Fibroblast of skin of back (primary cell): ENCODE measurements around the gene ZNF215.
A peak's percentile ranks its signal among the peaks of the same experiment; 100 is the strongest.
"Not testable (repeated sequence)": the region's sequence is repeated elsewhere in the genome, so short reads cannot be mapped to it uniquely, and the experiment has no call there.

Source experiments
- DNase-seq: peaks from one replicate; pipeline ENCODE4 v3.0.0-alpha.2; 2013

The ZNF215 gene

DNA sequence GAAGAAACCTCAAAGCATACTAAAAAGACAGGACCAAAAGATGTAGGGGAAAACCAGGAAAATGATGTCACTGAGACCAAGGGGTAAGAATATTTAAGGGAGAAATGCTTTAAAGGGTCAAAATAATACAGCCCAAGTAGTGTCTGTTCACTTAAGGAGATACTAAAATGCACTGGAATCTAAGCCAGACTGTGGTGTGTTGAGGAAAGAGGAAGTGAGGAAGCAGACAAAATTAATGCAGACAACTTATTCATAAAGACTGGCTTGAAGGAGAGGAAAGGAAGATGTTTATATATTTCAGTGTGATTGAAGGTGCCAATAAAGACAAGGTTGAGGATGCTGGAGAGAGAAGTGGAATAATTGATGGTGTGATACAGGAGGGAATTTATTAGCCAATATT lies 15.7 kb downstream of the ZNF215 start:
- no peak for DNase-seq

DNA sequence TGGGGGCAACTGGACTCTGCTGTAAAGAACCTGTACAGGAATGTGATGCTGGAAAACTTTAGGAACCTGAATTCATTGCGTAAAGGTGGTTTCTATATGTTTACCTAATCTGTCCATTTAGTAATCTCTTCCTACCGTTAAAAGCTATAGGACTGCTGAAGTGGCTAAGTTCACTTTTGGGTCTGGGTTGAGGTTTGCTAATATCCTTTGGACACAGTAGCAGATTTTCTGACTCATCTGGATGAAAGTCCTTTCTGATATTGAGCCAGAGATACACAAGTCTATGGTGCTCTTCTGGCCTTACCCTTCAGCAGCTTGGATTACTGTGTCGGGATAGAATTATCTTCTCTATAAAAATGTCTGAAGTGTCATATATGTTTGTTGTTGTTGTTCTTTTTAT lies 16.9 kb downstream of the ZNF215 start:
- DNase-seq = no peak

GRCh38 chr11:6954248-6954647 lies 28.0 kb downstream of the ZNF215 start:
- DNase-seq = not testable (repeated sequence)

GRCh38 chr11:6962141-6962540 lies 35.9 kb downstream of the ZNF215 start:
- DNase-seq = no peak

- DNase-seq = no peak
Observed at GRCh38 chr11:6962673-6963072, 36.4 kb downstream of the ZNF215 start.

DNA sequence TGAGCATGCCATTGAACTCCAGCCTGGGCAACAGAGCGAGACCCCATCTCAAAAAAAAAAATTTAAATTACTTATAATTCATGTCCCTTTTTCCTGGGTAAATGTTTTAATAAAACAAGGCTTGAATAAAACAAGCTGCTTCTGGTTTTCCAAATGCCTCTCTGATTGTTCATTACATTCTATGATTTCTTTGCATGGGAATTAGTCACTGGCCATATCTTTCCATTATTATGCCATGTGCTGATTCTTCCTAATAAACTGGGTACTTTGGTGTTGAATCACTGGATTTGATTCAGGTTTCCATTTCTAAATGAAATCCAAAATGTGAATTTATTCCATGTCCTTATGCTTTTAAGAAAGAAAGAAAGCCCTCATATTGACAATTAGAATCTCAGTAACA lies 42.6 kb downstream of the ZNF215 start:
- peak; percentile 46 for DNase-seq

GRCh38 chr11:6969854-6970253 lies 43.6 kb downstream of the ZNF215 start:
- peak; percentile 2 for DNase-seq

GRCh38 chr11:6979365-6979764 lies 53.1 kb downstream of the ZNF215 start:
- no peak for DNase-seq

- DNase-seq = no peak
Observed at GRCh38 chr11:6986487-6986886, 60.3 kb downstream of the ZNF215 start.

GRCh38 chr11:6988506-6988905 lies 62.3 kb downstream of the ZNF215 start:
- DNase-seq = peak; percentile 17

DNA sequence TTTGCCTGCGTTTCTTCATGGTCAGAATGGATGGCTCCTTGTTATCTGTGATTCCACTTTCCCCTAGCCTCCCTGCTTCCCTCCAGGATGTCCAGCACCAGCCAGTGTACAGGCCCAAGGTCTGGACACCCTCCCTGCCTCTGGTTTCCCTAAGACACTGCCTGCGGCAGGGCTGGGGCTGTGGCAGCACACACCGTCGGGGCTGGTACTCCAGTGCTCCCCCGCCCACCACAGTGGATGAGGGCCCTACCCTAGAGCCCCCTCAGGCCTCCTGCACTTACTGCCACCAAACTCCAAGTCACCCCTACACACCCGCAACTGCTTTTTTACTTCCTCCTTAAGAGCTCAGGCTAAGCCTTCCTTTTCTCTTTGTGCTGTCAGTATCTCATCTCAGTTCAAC lies 65.0 kb downstream of the ZNF215 start:
- DNase-seq = no peak

DNA sequence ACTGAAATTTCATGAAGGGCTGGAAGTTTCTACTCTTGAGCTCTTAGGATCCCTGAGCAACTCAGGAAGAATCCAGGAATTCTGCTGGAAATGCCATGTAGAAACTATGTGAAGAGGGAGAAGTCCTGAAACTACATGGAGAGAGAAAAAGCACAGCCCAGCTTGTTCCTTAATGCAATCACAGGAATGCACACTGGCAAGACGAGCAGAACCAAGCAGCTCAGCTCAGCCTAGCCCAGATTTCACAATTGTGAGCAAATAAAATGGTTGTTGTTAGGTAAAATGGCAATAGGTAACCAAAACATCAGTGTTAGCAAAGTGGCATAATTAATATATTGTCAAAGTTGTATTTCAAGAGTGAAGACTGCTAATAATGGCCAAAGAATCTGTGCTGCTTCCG lies 65.8 kb downstream of the ZNF215 start:
- peak; percentile 17 for DNase-seq

DNA sequence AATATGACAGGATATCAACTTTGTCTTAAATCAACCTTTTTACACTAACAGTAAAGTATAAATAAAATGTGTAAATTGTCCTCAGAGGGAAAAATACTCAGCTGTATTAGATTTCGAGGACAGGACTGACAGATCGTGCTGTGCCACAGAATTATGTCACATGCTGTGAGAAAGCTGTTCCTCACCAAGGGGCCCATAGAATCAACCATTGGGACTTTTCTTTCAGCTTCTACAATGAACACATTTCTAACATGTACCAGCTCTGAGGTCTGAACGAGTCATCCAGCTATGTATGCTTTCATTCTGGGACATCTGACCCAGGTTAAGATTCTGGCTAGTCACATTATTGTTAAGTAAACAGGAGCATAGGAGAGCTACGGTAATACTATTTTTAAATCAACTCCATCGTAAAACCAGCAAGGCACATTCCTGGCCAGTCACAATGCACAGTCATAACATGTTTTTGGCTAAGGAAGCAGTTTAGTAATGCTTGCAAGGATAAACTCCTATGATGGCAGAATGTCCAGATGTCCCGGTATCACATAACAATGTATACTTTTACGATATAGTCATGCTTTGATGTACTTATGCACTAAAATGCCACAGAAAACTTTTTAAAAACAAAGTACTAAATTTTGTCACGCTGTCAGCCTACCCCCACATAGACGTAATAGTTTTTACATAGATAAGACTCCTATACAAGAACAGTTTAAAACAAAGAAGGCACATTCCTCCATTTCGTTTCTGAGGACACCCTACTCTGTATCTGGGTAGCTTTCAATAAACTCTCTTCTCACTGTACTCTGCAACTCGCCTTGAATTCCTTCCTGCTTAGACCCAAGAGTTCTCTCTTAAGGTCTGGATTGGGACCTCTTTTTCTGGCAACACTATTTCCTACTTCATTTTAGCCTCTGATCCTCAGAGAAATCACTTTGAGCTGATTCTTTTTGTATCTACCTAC lies 66.5 kb downstream of the ZNF215 start:
- peak; percentile 84 for DNase-seq

- DNase-seq = no peak
Observed at GRCh38 chr11:6995703-6996102, 69.5 kb downstream of the ZNF215 start.

- peak; percentile 32 for DNase-seq
Observed at GRCh38 chr11:7004482-7004881, 78.3 kb downstream of the ZNF215 start.
